HG02610 (cell line): Measurements from ENCODE around the gene ATG16L2.

ENCODE experiments used
- ATAC-seq: cut with Tn5 transposase; IDR thresholded peaks from one replicate; pipeline ENCODE4 v1.9.1; 2021; ENCODE audit warnings: mild to moderate bottlenecking, moderate library complexity; ENCODE audit not compliant: unreplicated experiment

ATG16L2 gene

DNA sequence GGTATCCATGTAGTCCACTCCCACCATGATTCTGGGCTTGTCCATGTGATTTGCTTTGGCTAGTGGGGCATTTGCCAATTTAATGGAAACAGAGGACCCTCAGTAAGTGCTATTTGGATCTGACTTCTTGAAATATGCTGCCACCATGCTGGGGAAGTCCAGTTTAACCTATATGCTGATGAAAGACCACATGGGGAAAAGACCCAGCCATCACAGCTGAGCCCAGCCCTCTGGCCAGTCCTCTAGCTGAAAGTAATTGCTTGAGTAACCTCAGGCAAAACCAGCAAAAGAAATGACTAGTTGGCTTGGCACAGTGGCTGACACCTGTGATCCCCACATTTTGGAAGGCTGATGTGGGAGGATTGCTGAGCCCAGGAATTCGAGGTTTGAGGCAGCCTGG lies 61.5 kb downstream of the ATG16L2 start:
- ATAC-seq: peak; percentile 66

DNA sequence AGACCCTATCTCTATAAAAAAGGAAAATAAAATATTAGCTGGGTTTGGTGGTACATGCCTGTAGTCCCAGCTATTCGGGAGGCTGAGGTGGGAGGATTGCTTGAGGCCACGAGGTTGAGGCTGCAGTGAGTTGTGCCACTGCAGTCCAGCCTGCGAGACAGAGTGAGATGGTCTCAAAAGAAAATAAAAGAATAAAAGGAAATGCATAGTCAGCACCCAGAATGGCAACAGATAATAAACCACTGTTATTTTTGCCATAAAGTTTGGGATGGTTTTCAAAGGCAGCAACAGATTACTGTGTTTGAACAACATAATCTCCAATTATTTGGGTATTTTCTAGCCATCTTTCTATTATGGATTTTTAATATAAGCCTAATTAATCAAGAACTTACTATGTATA lies 61.9 kb downstream of the ATG16L2 start:
- no peak for ATAC-seq
